Dermis blood vessel endothelial cell (primary cell): ENCODE measurements around the gene ADRB2. TPM values are rescaled to one million over a fixed set of nuclear protein-coding genes. Genes with fewer than 3 reads are reported as not detected.
A peak's percentile ranks its signal among the peaks of the same experiment; 100 is the strongest.
"Not testable (repeated sequence)": the region's sequence is repeated elsewhere in the genome, so short reads cannot be mapped to it uniquely, and the experiment has no call there.

Experiments used
- DNase-seq: peaks from one replicate; pipeline ENCODE4 v3.0.0; 2010
- total RNA-seq: library from RNA; depleted of rRNA; stranded (reverse); fragments of >200 nt; gene quantifications from 2 replicates; pipeline ENCODE4 v1.2.3, GENCODE V29; 2014

ADRB2 gene
- 11.7 and 14.8 TPM in 2 replicates for total RNA-seq

DNA sequence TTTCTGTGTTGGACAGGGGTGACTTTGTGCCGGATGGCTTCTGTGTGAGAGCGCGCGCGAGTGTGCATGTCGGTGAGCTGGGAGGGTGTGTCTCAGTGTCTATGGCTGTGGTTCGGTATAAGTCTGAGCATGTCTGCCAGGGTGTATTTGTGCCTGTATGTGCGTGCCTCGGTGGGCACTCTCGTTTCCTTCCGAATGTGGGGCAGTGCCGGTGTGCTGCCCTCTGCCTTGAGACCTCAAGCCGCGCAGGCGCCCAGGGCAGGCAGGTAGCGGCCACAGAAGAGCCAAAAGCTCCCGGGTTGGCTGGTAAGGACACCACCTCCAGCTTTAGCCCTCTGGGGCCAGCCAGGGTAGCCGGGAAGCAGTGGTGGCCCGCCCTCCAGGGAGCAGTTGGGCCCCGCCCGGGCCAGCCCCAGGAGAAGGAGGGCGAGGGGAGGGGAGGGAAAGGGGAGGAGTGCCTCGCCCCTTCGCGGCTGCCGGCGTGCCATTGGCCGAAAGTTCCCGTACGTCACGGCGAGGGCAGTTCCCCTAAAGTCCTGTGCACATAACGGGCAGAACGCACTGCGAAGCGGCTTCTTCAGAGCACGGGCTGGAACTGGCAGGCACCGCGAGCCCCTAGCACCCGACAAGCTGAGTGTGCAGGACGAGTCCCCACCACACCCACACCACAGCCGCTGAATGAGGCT, at the start of gene ADRB2:
ADRB2 (plus strand) TSS at position 559 of the 686 bp plus-strand sequence. CDS start 221 bp downstream, outside the sequence.
- DNase-seq: peak; percentile 96

DNA sequence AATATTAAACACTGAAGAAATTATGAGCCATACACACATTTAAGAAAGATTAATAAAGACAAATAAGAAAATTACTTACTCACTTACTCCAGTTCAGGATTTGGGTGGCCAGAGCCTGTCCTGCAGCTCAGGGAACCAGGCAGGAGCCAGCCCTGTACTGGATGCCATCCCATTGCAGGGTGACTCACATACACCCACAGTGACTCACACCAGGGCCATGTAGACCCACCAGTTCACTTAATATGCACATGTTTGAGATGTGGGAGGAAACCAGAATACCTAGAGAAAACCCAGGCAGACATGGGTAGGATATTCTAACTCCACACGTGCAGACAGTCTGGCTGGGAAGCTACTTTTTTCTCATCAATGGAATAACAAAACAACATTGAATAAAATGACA, 49.6 kb upstream of the ADRB2 start:
- peak; percentile 50 for DNase-seq

- no peak for DNase-seq
Observed at GRCh38 chr5:148778882-148779281, 47.5 kb upstream of the ADRB2 start.

DNA sequence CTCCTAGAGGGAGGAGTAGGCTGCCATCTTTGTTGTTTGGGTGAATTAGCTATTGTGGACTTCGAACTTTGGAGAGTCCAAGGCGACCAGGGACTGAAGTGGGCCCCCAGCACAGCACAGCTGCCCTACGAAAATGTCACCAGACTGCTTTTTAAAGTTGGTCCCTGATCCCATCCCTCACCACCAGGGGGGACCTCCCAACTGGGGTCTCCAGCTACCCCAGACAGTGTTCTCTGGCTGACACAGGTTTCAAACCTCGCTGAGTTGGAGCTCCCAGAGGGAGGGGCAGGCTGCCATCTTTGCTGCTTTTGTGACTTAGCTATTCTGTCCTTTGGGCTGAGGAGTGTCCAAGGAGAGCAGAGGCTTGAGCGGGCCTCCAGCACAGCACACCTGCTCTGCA, 45.7 kb upstream of the ADRB2 start:
- DNase-seq: no peak

DNA sequence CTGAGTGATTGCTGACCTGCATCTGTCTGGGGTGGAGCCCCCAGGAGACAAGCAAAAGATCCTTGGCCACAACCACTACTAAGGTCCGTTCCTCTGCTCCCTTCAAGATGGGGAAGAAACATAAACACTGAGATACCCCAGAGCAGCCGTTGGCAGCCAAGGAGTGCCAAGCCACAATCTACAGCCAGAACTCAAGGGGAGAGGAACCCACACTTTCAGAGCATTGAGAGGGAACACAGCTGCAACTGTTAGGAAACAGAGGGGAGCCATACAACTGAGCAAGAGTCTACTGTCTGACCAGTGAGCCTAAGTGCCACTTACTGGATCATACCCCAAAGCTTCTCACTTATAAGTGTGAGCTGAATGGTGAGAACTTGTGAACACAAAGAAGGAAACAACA, 44.6 kb upstream of the ADRB2 start:
- no peak for DNase-seq

GRCh38 chr5:148785223-148785622, 41.2 kb upstream of the ADRB2 start:
- no peak for DNase-seq

GRCh38 chr5:148786456-148786855, 40.0 kb upstream of the ADRB2 start:
- DNase-seq: no peak

DNA sequence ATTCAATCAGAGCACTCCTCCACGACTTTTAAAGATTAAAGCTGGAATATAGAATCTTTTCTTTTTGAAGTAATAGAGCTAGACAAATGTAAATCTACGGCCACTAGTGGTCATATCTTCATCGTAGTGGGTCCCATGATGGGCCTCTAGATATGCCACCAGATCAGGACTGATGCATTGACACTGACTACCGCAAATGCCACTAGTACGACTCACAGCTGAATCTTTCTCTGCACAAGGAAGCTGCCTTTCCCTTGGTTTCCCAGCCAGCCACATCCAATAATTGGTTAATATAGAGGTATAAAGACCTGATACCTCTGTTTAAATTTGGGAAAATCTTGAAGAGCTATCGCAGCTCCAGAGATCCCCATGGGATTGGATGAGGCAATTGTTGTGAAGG, 37.8 kb upstream of the ADRB2 start:
- DNase-seq: no peak

GRCh38 chr5:148790545-148791333, 35.7 kb upstream of the ADRB2 start:
- DNase-seq: no peak

DNA sequence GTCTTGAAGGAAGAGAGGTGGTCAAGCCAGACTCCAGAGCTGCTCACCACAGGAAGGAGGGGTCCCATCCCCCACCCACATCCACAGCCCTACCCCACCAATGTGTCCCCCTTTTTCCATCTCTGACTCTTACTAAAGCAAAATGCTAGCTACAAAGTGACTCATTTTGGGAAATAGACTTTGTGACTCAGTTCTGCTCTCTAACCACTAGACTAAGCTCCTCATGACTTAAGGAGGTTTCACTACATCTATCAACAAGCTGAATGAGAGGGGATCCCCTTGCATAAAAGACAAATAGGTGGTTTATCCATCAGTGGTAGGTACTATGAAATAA, 35.1 kb upstream of the ADRB2 start:
- DNase-seq: no peak

- no peak for DNase-seq
Observed at GRCh38 chr5:148791696-148792095, 34.7 kb upstream of the ADRB2 start.

GRCh38 chr5:148792744-148793143, 33.7 kb upstream of the ADRB2 start:
- DNase-seq: no peak

DNA sequence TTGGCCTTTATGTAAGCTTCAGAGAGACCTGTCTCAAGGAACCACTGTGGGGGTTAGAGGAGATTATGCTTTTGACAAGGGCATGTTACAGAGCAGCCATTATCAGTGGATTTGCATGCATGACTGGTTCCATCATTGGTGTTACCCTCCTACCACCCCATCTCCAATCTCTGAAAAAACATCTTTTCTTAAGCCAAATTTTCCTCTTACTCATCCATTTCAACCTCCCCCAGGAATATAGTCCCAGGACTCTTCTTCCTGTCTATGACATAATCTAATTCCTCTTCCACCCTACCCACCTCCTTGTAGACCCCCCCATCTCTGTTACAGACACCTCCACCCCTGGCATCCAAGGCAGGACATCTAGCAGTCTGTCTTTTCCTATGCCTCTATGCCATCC, 33.1 kb upstream of the ADRB2 start:
- DNase-seq: no peak

DNA sequence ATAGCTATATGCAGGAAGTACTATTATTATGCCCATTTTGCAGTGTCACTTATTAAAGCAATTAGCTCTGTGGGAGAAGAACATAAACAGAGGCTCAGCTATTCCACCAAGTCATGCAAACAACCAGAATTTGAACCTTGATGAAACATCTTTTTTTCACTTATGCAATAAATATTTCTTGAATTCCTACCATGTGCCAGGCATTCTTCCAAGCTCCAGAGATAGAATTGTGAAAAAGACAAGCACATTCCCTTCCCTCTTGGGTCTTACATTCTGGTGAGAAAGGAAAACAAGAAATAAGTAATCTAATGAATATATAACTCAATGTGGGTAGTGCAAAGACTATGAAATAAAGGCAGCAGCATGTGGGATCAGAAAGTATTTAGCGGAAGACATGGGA, 32.1 kb upstream of the ADRB2 start:
- no peak for DNase-seq

- no peak for DNase-seq
Observed at GRCh38 chr5:148794729-148795561, 31.5 kb upstream of the ADRB2 start.

- no peak for DNase-seq
Observed at GRCh38 chr5:148796936-148797335, 29.5 kb upstream of the ADRB2 start.

GRCh38 chr5:148798786-148799185, 27.6 kb upstream of the ADRB2 start:
- DNase-seq: no peak

GRCh38 chr5:148799737-148800527, 26.5 kb upstream of the ADRB2 start:
- no peak for DNase-seq

DNA sequence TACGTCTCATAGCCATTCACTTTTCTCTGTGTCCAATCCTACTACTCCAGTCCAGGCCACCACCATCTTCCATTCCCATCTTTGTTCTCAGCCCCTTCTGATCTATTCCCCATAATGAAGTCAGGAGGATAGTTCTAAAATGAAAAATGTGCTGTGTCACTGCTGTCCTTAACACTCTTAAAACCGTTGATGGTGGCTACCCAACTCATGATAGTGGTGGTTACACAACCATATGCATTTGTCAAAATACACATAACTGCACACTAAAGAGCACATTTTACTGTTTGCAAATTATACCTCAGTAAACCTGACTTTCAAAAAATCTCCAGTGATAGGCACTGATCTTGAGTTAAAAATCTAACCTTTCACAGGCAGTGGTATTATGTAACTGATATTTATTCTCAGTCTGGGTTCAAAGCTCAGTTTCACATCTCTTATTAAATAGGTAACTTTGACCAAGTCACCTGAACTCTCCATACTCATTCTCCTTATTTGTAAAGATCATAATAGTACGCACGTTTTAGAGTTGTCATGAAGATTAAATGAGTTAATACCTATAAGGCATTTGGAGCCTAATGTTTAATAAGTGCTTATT, 24.6 kb upstream of the ADRB2 start:
- no peak for DNase-seq

DNA sequence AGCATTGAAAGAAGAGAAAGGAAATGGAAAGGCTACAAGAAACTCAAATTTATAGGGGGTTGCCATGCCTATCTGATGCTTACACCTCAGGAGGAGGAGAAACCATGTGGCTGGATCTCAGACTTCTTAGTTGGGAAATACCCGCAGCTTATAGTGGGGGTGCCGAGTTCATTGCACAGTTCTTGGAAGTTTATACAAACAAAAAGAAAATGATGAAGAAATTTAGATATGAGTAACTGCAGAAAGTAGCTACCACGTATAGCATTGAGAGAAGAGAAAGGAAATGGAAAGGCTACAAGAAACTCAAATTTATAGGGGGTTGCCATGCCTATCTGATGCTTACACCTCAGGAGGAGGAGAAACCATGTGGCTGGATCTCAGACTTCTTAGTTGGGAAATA, 23.0 kb upstream of the ADRB2 start:
- DNase-seq: not testable (repeated sequence)

DNA sequence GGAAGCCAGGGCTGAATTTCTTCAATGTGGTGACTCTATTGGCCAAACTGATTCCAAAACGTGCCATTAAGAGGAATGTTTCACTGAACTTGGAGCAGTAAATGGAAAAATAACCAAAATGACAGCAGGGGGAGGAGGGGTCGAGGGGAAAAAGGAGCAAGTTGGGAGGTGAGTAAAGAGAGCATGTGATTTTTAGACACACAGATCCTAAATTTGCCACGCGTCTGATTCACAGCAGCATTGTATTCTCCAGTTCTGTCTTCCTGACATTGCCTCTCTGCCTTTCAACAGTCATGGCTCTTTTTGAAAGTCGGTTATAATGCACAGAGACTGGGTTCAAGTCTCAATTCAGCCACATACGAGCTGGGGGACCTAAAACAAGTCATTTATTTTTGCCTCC, 22.0 kb upstream of the ADRB2 start:
- DNase-seq: no peak
